Left ventricle myocardium inferior (tissue), 1 donor: ENCODE results near the gene CXorf38. TPM values are rescaled to one million over a fixed set of nuclear protein-coding genes. Genes with fewer than 3 reads are reported as not detected.
"Not testable (repeated sequence)": the region's sequence is repeated elsewhere in the genome, so short reads cannot be mapped to it uniquely, and the experiment has no call there.

Source experiments
- DNase-seq: peaks from one replicate; pipeline ENCODE4 v3.0.0-alpha.2; 2020
- H3K27ac ChIP-seq: fragments of 200-600 bp; replicated peaks from 2 replicates; pipeline ENCODE4 v1.8.0; 2021
- H3K27me3 ChIP-seq: fragments of 200-600 bp; 2 replicates; pipeline ENCODE4 v1.8.0; 2021; ENCODE audit warnings: low read depth
- H3K36me3 ChIP-seq: fragments of 200-600 bp; 2 replicates; pipeline ENCODE4 v1.8.0; 2021
- H3K4me1 ChIP-seq: fragments of 200-600 bp; 2 replicates; pipeline ENCODE4 v1.8.0; 2021
- H3K4me3 ChIP-seq: fragments of 200-600 bp; 2 replicates; pipeline ENCODE4 v1.8.0; 2021; ENCODE audit warnings: mild to moderate bottlenecking, moderate library complexity
- H3K9me3 ChIP-seq: fragments of 200-600 bp; replicated peaks from 2 replicates; pipeline ENCODE4 v1.8.0; 2021
- intact Hi-C: fragments of 100-400 bp; cut with micrococcal nuclease; formaldehyde crosslinking; loops from one replicate; pipeline ENCODE4 v1.11.0; 2022
- total RNA-seq: library from RNA; stranded (reverse); fragmentation: NEBNext Ultra II Directional; extraction: Animal tissue kit (Norgen Biotek cat#: 25700); gene quantifications from one replicate; pipeline ENCODE4 v1.2.1, GENCODE V29; 2021
- TF ChIP-seq, protein P1 (sequence below): fragments of 200-600 bp; IDR thresholded peaks from 2 replicates; pipeline ENCODE4 v1.8.0; 2021; ENCODE audit warnings: antibody characterized with exemption, mild to moderate bottlenecking, borderline replicate concordance
- donor health status: DM: no; HTN: yes; CAD: no; lungs with severe emphysema.

The CXorf38 gene
- total RNA-seq, 1 donor from 2014 or later, result 3.7 TPM

DNA sequence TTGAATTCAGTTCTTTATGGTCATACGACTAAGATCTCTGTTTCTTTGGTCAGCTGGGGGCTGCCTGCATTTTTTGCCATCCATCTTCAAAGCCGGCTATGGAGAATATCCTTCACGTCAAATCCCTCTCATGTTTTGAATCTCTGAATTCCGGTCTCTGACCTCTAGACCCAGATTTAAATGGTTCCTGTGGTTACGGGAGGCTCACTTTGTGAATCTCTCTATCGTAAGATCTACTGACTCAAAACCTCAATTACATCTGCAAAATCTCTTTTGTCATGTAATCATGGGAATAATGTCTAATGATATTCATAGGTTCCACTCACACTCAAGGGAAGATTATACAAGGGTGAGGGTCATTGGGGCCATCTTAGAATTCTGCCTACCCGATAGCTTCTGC is 29.8 kb downstream of the CXorf38 start:
- no peak overlapping the region for H3K4me3 ChIP-seq
- H3K27me3 ChIP-seq, result no peaks in the 10 kb centered on the region
- H3K36me3 ChIP-seq, result no peaks in the 10 kb centered on the region
- TF ChIP-seq, protein P1, sequence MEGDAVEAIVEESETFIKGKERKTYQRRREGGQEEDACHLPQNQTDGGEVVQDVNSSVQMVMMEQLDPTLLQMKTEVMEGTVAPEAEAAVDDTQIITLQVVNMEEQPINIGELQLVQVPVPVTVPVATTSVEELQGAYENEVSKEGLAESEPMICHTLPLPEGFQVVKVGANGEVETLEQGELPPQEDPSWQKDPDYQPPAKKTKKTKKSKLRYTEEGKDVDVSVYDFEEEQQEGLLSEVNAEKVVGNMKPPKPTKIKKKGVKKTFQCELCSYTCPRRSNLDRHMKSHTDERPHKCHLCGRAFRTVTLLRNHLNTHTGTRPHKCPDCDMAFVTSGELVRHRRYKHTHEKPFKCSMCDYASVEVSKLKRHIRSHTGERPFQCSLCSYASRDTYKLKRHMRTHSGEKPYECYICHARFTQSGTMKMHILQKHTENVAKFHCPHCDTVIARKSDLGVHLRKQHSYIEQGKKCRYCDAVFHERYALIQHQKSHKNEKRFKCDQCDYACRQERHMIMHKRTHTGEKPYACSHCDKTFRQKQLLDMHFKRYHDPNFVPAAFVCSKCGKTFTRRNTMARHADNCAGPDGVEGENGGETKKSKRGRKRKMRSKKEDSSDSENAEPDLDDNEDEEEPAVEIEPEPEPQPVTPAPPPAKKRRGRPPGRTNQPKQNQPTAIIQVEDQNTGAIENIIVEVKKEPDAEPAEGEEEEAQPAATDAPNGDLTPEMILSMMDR, result no peak
- no peaks in the 10 kb centered on the region for H3K9me3 ChIP-seq
- H3K4me1 ChIP-seq, result no peaks in the 10 kb centered on the region
- intact Hi-C loops, result no loop called here
- no peak overlapping the region for H3K27ac ChIP-seq
- no peak for DNase-seq

DNA sequence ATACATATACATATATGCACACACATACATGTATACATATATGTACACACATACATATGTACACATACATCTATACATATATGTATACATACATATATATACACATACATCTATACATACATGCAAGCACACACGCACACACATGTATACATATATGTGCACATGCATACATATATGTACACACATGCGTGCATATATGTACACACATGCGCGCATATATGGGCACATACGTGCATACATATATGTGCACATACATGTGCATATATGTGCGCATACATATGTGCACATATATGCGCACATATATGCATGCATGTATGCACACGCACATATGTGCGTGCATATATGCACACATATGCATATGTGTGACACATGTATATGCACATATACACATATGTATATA is 31.4 kb downstream of the CXorf38 start:
- no peak for DNase-seq
- Histone ChIP-seq H3K9me3 (no peaks in the 10 kb centered on the region), H3K27ac (no peak overlapping the region), H3K27me3 (no peaks in the 10 kb centered on the region), H3K4me1 (no peaks in the 10 kb centered on the region), H3K4me3 (no peak overlapping the region), H3K36me3 (no peaks in the 10 kb centered on the region)
- intact Hi-C loops, result no loop called here
- TF ChIP-seq, protein P1, result no peak

DNA sequence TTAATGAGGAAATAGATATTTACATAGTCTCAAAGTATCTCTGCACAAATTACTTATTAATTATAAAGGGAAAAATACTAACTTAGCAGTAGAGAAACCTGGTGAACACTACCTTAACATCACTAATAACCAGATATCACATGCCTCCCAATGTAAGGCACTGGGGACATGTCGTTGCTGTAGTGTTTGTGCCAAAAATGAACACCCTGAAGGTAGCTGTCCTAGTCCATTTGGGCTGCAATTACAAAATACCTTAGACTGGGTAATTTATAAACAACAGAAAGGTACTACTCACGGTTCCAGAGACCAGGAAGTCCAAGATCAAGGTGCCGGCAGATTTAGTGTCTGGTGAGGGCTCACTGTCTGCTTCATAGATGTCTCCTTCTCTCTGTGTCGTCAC is 34.9 kb downstream of the CXorf38 start:
- no peak for DNase-seq
- Histone ChIP-seq H3K27me3 (no peaks in the 10 kb centered on the region), H3K9me3 (no peaks in the 10 kb centered on the region), H3K36me3 (no peaks in the 10 kb centered on the region), H3K4me1 (no peaks in the 10 kb centered on the region), H3K27ac (no peak overlapping the region), H3K4me3 (no peak overlapping the region)
- TF ChIP-seq, protein P1, result no peak
- intact Hi-C loops, result no loop called here

DNA sequence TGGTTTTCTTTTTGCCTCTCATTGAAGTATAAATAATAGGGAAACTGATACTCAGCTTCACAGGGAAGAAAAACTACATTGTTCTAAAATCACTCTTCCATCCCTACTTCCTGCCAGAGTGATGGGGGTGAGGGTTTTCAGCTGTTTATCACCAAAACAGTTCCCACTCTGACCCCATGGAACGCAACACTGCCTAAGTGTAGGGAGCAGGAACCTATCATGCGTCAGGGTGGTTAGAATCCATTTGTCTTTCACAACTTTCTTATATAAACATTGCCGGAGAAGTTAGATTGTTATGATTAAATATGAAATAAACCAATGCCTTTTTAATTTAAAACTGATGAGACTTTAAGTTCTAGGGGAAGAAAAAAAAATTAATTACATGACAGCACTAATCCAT is 40.0 kb downstream of the CXorf38 start:
- Histone ChIP-seq H3K9me3 (no peaks in the 10 kb centered on the region), H3K4me3 (no peak overlapping the region), H3K27me3 (no peaks in the 10 kb centered on the region), H3K4me1 (no peaks in the 10 kb centered on the region), H3K27ac (no peak overlapping the region), H3K36me3 (no peaks in the 10 kb centered on the region)
- intact Hi-C loops, result no loop called here
- TF ChIP-seq, protein P1, result no peak
- DNase-seq, result no peak

DNA sequence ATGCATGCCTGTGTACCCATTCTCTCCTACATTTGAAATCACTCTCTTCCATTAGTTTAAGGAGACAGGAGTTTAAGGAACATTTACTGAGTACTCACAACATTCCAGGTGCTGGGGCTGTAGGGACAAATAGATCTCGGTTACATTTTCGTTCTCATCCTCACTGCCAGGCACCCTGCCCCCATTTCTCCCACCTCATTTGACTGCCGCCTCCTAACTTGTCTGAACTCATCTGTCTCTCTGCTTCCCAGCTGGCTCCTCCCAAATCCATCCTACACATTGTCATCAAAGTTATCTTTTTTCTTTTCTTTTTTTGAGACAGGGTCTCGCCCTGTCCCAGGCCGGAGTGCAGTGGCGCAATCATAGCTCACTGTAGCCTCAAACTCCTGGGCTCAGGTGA is 43.9 kb downstream of the CXorf38 start:
- no peak for DNase-seq
- no peaks in the 10 kb centered on the region for H3K27me3 ChIP-seq
- TF ChIP-seq, protein P1, result no peak
- peaks cover 35% of the 10 kb centered on the region for H3K36me3 ChIP-seq
- H3K4me3 ChIP-seq, result no peak overlapping the region
- no peaks in the 10 kb centered on the region for H3K9me3 ChIP-seq
- no peak overlapping the region for H3K27ac ChIP-seq
- H3K4me1 ChIP-seq, result no peaks in the 10 kb centered on the region
- intact Hi-C loops, result no loop called here

DNA sequence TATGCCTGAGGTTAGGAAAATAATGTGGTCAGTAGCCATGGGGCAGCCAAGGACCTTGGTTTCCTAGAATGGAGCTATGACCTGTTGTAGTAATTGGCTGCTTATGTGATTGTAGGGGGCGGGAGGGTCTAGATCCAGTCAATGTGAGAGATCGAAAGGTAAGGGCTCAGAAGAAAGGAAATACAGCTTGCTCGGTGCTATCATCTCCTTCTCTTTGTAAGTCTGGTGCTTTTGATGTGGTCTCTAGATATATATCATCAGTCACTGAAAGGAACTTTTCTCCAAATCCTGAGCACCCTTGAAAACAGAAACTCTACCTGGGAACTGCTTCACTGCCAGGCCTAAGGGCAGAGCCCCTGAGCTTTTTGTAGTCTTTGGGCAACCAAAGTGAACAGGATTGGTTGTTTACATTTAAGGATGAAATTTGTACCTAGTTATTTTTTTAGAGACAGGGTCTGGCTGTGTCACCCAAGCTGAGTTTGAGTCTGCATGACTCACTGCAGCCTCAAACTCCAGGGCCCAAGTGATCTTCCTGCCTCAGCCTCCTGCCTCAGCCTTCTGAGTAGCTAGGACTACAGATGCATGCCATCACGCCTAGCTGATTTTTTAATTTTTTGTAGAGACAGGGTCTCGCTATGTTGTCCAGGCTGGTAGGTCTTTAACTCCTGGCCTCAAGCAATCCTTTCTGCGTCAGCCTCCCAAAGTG is 57.6 kb downstream of the CXorf38 start:
- H3K36me3 ChIP-seq, result peaks cover 30% of the 10 kb centered on the region

DNA sequence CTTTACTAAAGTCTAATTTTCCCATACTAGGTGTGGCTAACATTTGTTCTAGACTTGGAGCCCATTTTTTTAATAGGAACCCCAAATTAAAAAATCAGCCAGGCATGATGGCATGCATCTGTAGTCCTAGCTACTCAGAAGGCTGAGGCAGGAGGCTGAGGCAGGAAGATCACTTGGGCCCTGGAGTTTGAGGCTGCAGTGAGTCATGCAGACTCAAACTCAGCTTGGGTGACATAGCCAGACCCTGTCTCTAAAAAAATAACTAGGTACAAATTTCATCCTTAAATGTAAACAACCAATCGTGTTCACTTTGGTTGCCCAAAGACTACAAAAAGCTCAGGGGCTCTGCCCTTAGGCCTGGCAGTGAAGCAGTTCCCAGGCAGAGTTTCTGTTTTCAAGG is 59.7 kb downstream of the CXorf38 start:
- H3K4me3 ChIP-seq, intact Hi-C loops, H3K4me1 ChIP-seq, H3K27ac ChIP-seq, DNase-seq, H3K9me3 ChIP-seq, H3K27me3 ChIP-seq: not testable (repeated sequence)
- H3K36me3 ChIP-seq, result peaks cover 23% of the 10 kb centered on the region

More for the DNA sequence above, 57.6 kb downstream of the CXorf38 start:
- H3K4me3 ChIP-seq, intact Hi-C loops, H3K27ac ChIP-seq, H3K9me3 ChIP-seq, H3K27me3 ChIP-seq, H3K4me1 ChIP-seq, DNase-seq: not testable (repeated sequence)
